ENCODE data around the gene MAML1. TPM values are rescaled to one million over a fixed set of nuclear protein-coding genes. Genes with fewer than 3 reads are reported as not detected.

MAML1 gene, protein sequence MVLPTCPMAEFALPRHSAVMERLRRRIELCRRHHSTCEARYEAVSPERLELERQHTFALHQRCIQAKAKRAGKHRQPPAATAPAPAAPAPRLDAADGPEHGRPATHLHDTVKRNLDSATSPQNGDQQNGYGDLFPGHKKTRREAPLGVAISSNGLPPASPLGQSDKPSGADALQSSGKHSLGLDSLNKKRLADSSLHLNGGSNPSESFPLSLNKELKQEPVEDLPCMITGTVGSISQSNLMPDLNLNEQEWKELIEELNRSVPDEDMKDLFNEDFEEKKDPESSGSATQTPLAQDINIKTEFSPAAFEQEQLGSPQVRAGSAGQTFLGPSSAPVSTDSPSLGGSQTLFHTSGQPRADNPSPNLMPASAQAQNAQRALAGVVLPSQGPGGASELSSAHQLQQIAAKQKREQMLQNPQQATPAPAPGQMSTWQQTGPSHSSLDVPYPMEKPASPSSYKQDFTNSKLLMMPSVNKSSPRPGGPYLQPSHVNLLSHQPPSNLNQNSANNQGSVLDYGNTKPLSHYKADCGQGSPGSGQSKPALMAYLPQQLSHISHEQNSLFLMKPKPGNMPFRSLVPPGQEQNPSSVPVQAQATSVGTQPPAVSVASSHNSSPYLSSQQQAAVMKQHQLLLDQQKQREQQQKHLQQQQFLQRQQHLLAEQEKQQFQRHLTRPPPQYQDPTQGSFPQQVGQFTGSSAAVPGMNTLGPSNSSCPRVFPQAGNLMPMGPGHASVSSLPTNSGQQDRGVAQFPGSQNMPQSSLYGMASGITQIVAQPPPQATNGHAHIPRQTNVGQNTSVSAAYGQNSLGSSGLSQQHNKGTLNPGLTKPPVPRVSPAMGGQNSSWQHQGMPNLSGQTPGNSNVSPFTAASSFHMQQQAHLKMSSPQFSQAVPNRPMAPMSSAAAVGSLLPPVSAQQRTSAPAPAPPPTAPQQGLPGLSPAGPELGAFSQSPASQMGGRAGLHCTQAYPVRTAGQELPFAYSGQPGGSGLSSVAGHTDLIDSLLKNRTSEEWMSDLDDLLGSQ
- 16.6 and 27.1 TPM in 2 replicates for total RNA-seq

DNA sequence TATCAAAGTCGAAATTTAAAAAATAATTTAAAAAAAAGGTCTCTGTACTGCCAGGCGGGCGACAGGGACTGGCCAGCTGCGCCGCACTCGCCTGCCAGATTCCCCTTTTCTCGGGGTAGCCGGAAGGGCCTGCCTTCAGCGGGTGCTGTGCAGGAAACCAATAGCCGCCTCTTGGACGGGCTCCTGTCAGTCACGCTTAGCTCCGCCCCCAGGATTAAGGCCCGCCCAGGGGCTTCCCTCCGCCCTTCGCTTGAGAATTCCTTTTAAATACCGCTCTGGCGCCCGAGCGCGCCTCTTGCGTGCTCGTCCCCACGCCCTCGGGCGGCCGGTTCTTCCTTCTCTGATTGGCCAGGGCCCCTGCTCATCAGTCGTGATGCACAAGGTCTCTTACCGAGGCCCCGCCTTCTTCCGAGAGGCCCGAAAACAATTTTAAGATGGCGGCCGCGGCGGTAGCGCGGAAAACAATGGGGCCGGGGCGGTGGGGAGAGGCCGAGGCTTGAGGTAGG, at the start of gene MAML1:
Gene MAML1 (plus strand): TSS at position 411 of the 506 bp plus-strand sequence. CDS start 291 bp downstream, outside the sequence.

DNA sequence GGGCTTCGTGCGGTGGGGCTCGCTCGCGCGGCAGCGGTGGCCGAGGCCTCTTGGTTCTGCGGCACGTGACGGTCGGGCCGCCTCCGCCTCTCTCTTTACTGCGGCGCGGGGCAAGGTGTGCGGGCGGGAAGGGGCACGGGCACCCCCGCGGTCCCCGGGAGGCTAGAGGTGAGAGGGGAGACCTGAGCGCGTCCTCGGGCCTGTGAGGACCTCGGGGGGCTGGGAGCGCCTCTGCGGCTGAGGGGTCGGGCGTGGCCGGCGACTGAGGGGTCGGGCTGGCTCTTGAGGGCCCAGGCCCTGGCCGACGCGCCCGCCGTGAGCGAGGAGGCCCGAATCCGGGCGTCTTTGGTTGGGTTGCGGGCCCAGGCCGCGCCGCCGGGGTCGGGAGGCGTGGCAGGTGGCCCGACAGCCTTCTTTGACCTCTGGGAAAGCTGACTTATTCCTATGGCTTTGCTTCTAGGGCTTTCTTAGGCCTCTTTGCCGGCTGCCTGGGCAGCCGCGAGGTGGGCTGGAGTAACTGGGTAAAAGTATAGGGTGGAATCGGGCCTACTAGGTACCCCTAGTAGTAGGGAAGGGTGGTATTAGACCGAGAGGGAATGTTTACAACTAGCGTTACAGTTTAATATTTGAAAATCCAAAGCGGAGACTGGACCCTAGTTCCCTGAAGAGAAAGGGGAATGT, 33.5 kb upstream of the MAML1 start, which contains the start of gene CANX:
Gene CANX (plus strand): TSS at position 33 of the 681 bp plus-strand sequence. CDS start 6,715 bp downstream, outside the sequence.

DNA sequence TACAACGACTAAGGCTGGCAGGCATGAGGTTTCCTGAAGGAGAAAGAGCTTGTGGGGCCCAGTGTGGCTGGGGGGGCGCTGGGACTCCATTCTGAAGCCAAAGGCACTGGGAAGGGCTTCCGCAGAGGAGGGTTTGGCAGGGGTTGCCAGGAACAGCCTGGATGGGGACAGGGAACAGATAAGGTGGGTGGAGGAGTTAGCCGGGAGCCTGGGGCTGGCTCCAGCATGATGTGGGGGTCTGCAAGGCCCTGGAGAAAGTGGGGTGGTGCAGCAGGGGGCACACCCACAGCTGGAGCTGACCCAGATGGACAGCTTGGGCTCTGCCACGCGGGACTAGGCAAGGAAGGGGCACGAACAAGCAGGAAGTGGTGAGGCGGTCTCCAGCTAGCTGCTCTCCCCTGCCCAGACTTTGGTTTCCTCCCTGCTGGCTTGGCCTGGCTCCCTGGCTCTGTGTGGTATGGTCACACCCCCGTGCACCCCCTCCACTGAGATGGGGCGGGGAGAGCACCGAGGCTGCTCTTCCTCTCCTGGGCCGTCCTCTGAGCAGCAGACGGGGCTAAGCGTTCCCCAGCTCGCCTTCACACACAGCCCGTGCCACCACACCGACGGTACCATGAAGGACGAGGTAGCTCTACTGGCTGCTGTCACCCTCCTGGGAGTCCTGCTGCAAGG, 61.0 kb downstream of the MAML1 start, which contains the start of gene LTC4S:
Gene LTC4S (plus strand): TSS at position 519 of the 672 bp plus-strand sequence. CDS start 95 bp downstream, at position 614.

DNA sequence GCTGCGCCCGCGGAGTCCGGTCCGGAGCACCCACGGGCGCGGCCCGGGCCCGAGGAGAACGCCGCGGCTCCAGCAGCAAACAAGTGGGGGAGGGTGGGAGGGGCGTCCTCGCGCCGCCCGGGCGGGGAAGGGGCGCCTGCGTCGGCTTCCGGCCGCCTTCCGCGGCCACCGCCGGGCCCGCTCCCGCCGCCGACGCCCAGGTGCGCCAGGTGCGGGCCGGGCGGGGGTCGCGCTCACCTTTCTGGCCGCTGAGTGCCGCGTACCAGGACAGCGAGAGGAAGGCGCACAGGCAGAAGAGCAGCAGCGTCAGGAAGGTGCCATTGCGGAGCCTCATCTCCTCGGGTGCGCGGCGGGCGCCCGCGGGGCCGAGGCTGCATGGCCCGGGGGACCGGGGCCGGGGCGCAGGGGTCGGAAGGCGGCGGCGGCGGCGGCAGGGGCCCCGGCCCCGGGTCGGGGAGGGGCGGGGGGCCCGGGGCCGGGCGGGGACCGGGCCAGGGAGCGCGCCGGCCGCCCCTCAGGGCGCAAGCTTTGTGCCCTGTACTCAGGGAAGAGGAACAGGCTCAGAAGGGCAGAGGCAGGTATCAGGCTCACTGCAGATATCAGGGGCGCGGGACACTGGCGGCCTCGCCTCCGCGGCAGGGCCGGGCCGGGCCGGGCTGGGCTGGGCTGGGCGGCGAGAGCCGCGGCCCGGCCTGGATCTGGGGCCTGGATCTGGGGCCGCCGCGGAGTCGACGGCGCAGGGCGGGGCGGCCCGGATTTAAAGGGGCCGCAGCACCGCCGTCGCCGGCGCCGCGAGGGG, 73.8 kb downstream of the MAML1 start, which contains the start of gene MGAT4B:
Gene MGAT4B (minus strand): TSS at position 617 of the 799 bp plus-strand sequence. CDS start 283 bp downstream, at position 334.

DNA sequence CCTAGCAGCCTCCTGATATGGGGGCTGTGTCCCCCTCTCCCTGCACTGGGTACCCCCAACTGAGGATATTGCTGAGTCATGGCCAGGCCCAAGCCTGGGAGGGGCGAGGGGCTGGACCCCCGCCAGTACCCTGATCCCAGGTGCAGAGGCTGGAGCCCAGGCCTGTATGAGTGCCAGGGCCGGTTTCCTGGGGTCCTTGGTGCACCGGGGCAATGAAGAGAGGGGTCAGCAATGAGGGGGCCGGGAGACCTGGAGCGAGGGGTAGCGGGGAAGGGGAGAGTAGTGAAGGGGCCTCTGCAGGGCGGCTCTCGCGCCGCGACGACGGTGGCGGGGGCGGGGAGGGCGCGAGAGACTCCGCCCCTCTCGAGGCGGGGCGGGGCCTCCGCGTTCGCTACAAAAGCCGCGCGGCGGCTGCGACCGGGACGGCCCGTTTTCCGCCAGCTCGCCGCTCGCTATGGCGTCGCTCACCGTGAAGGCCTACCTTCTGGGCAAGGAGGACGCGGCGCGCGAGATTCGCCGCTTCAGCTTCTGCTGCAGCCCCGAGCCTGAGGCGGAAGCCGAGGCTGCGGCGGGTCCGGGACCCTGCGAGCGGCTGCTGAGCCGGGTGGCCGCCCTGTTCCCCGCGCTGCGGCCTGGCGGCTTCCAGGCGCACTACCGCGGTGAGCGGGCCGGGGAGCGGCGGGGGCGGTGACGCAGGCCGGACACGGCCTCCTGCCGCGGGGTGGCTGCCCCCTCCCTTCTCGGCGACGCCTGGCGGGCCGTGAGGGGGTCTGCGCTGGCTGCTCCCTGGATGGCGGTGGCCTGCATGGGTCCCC, 88.1 kb downstream of the MAML1 start, which contains the start of gene SQSTM1:
Gene SQSTM1 (plus strand): TSS at position 423 of the 815 bp plus-strand sequence. CDS start 32 bp downstream, at position 455.

Other genes with a start within 250 kb of the MAML1 start
- 18.7 and 29.5 TPM in 2 replicates for gene RUFY1, start 182.3 kb upstream of the MAML1 start, total RNA-seq
- 193 and 268 TPM in 2 replicates for gene HNRNPH1, start 109.2 kb upstream of the MAML1 start, total RNA-seq
- gene CBY3, start 51.8 kb upstream of the MAML1 start, total RNA-seq = 0.81 TPM in 1 of 2 replicates, not detected in the other
- 198 and 259 TPM in 2 replicates for gene CANX, start 33.9 kb upstream of the MAML1 start, total RNA-seq
- 2.7 TPM in 1 of 2 replicates, not detected in the other for gene LTC4S, start 61.2 kb downstream of the MAML1 start, total RNA-seq
- 257 and 417 TPM in 2 replicates for gene MGAT4B, start 74.0 kb downstream of the MAML1 start, total RNA-seq
- gene SQSTM1, start 88.1 kb downstream of the MAML1 start, total RNA-seq = 180 and 351 TPM in 2 replicates
- 6.8 and 17.5 TPM in 2 replicates for gene MRNIP, start 126.0 kb downstream of the MAML1 start, total RNA-seq
- 75.1 and 83.5 TPM in 2 replicates for gene TBC1D9B, start 175.1 kb downstream of the MAML1 start, total RNA-seq

Data from mesangial cell (primary cell).